Measurements from ENCODE around the gene TSPAN12. TPM values are rescaled to one million over a fixed set of nuclear protein-coding genes. Genes with fewer than 3 reads are reported as not detected.
A peak's percentile ranks its signal among the peaks of the same experiment; 100 is the strongest.

TSPAN12 gene
- total RNA-seq, 2 donors from 2014 or later: 35.6 to 50.3 TPM

GRCh38 chr7:120838281-120838682 lies 19.7 kb downstream of the TSPAN12 start:
- no peak overlapping the region for H3K27ac Mint-ChIP-seq
- 88 to 100% methylated on average over 1 to 4 of the region's 6 CpGs for WGBS, 2 experiments (ENCODE audit: insufficient coverage in 1 of 2, insufficient read length in 1 of 2)
- Histone ChIP-seq H3K36me3 (ENCODE audit: control insufficient read depth, insufficient read depth, low read length) (peaks cover 83% of the 10 kb centered on the region), H3K4me3 (ENCODE audit: low read length) (no peak overlapping the region), H3K9me3 (ENCODE audit: control insufficient read depth, low read length) (no peaks in the 10 kb centered on the region), H3K4me1 (ENCODE audit: control insufficient read depth, insufficient read depth, low read length) (no peaks in the 10 kb centered on the region), H3K27me3 (ENCODE audit: control insufficient read depth, insufficient read depth, low read length, poor library complexity, severe bottlenecking) (no peaks in the 10 kb centered on the region), H3K9ac (ENCODE audit: extremely low read depth, low read length, poor library complexity, severe bottlenecking) (no peak overlapping the region), H3K27ac (ENCODE audit: low read depth, low read length) (no peak overlapping the region)
- H3K9me3 Mint-ChIP-seq: no peaks in the 10 kb centered on the region
- peaks cover 23% of the 10 kb centered on the region for H3K4me1 Mint-ChIP-seq
- H3K36me3 Mint-ChIP-seq (ENCODE audit: low read depth): peaks cover 24% of the 10 kb centered on the region
- H3K27me3 Mint-ChIP-seq (ENCODE audit: insufficient read depth): no peaks in the 10 kb centered on the region
- no peak overlapping the region for H3K4me3 Mint-ChIP-seq
- no peak for DNase-seq
- no peak for TF ChIP-seq CTCF (conservative IDR thresholded peaks at IDR 0.05)

DNA sequence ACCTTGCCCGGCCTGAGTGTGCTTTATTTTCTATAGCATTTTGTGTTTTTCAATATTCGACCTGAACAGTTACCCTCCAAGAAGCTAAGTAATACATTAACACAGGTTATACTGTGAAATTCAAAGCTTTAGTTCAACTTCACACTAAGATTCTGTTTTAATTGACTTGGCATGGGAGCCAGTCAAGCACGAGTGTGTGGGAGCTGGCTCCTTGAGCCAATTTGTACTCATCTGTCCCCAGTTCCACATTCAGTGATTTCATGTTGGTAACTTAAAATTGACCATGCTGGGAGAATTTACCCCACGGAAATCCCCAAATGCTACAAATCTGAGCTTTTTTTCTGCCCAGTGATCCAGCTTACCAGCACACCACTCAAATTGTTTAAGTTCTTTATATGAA lies 20.3 kb downstream of the TSPAN12 start:
- no peak overlapping the region for H3K4me3 ChIP-seq (ENCODE audit: low read length)
- WGBS, 2 experiments (ENCODE audit: insufficient coverage in 1 of 2, insufficient read length in 1 of 2): 93 to 94% methylated on average over 3 to 4 of the region's 4 CpGs
- no peaks in the 10 kb centered on the region for H3K9me3 ChIP-seq (ENCODE audit: control insufficient read depth, low read length)
- TF ChIP-seq CTCF (conservative IDR thresholded peaks at IDR 0.05): no peak
- H3K4me1 ChIP-seq (ENCODE audit: control insufficient read depth, insufficient read depth, low read length): no peaks in the 10 kb centered on the region
- peaks cover 79% of the 10 kb centered on the region for H3K36me3 ChIP-seq (ENCODE audit: control insufficient read depth, insufficient read depth, low read length)
- peaks cover 21% of the 10 kb centered on the region for H3K36me3 Mint-ChIP-seq (ENCODE audit: low read depth)
- no peaks in the 10 kb centered on the region for H3K9me3 Mint-ChIP-seq
- H3K27me3 ChIP-seq (ENCODE audit: control insufficient read depth, insufficient read depth, low read length, poor library complexity, severe bottlenecking): no peaks in the 10 kb centered on the region
- H3K27me3 Mint-ChIP-seq (ENCODE audit: insufficient read depth): no peaks in the 10 kb centered on the region
- H3K9ac ChIP-seq (ENCODE audit: extremely low read depth, low read length, poor library complexity, severe bottlenecking): no peak overlapping the region
- no peak overlapping the region for H3K27ac ChIP-seq (ENCODE audit: low read depth, low read length)
- no peak for DNase-seq
- H3K4me1 Mint-ChIP-seq: peaks cover 26% of the 10 kb centered on the region
- no peak overlapping the region for H3K27ac Mint-ChIP-seq
- H3K4me3 Mint-ChIP-seq: no peak overlapping the region

DNA sequence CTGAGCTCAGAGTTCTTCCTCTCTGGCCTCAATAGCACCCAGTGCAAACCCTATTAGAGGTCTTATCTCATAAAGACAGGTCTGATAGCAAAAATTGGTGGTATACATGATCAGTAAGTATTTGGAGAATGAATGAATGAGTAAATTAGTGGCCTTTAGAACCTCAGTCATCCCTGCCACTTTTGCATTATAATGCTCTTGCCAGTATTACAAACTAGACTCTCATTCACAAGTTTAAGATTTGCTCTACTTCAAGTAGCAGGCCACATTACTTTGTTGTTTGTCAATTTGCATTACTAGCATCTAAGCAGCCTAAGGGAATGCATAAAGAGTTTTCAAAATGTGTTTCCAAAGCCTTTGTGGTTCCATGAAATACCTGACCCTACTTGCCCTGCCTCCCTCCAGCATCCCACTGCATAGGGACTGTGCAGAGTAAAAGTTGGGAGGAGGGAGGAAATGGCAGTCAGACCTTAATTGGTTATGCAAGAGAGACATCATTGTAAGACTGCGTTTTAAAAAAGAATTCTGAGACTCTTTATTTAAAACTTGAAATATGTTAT lies 21.3 kb downstream of the TSPAN12 start:
- H3K9me3 Mint-ChIP-seq: no peaks in the 10 kb centered on the region
- H3K4me1 ChIP-seq (ENCODE audit: control insufficient read depth, insufficient read depth, low read length): no peaks in the 10 kb centered on the region
- H3K4me3 Mint-ChIP-seq: no peak overlapping the region
- H3K27me3 Mint-ChIP-seq (ENCODE audit: insufficient read depth): no peaks in the 10 kb centered on the region
- WGBS, 2 experiments (ENCODE audit: insufficient coverage in 1 of 2, insufficient read length in 1 of 2): no CpG with 5 or more reads among the region's 1 CpG
- no peaks in the 10 kb centered on the region for H3K9me3 ChIP-seq (ENCODE audit: control insufficient read depth, low read length)
- H3K27ac ChIP-seq (ENCODE audit: low read depth, low read length): no peak overlapping the region
- no peaks in the 10 kb centered on the region for H3K27me3 ChIP-seq (ENCODE audit: control insufficient read depth, insufficient read depth, low read length, poor library complexity, severe bottlenecking)
- H3K27ac Mint-ChIP-seq: peak overlapping the region; percentile 57
- H3K4me1 Mint-ChIP-seq: peaks cover 22% of the 10 kb centered on the region
- TF ChIP-seq CTCF (conservative IDR thresholded peaks at IDR 0.05): no peak
- no peak overlapping the region for H3K9ac ChIP-seq (ENCODE audit: extremely low read depth, low read length, poor library complexity, severe bottlenecking)
- peaks cover 21% of the 10 kb centered on the region for H3K36me3 Mint-ChIP-seq (ENCODE audit: low read depth)
- H3K4me3 ChIP-seq (ENCODE audit: low read length): no peak overlapping the region
- DNase-seq: no peak
- peaks cover 70% of the 10 kb centered on the region for H3K36me3 ChIP-seq (ENCODE audit: control insufficient read depth, insufficient read depth, low read length)

Measured in endodermal cell (in vitro differentiated cells).